GM12878 (cell line): Measurements from ENCODE around the gene C12orf43.

Source experiments
- BHLHE40 ChIP-seq, 2 experiments: fragments of 450-650 bp in 1 of 2; IDR thresholded peaks; 2 replicates each; pipeline ENCODE4 v1.6.1; 2011 to 2017; ENCODE audit warnings: low read depth in 2 of 2, borderline replicate concordance in 1 of 2, improper control_type of control experiment in 1 of 2, low read length in 1 of 2, mild to moderate bottlenecking in 1 of 2
- CTCF ChIP-seq, 3 experiments: IDR thresholded peaks in 2 of 3; conservative IDR thresholded peaks in 1 of 3; 2 replicates each; pipeline ENCODE4 v1.5.1; 2011; ENCODE audit warnings: low read depth in 3 of 3, low read length in 3 of 3, mild to moderate bottlenecking in 3 of 3, control low read depth in 2 of 3, moderate library complexity in 2 of 3, inconsistent platforms in 1 of 3, mixed read lengths in 1 of 3; ENCODE audit not compliant: control insufficient read depth in 2 of 3, insufficient read depth in 1 of 3; ENCODE audit errors: extremely low read depth in 1 of 3
- HDAC6 ChIP-seq: fragments of 200-600 bp; sonication (generic); IDR thresholded peaks from one replicate; pipeline ENCODE4 v1.8.0; 2017; ENCODE audit warnings: antibody characterized with exemption; ENCODE audit not compliant: unreplicated experiment
- MEF2A ChIP-seq: IDR thresholded peaks from 2 replicates; pipeline ENCODE4 v1.6.1; 2011; ENCODE audit warnings: low read depth, mild to moderate bottlenecking, low read length, moderate library complexity; ENCODE audit not compliant: insufficient read depth
- POLR2AphosphoS5 ChIP-seq: IDR thresholded peaks from 2 replicates; pipeline ENCODE4 v1.6.1; 2011; ENCODE audit warnings: mild to moderate bottlenecking, low read length, inconsistent platforms
- SPI1 ChIP-seq: IDR thresholded peaks from 2 replicates; pipeline ENCODE4 v1.6.1; 2011; ENCODE audit warnings: low read depth, mild to moderate bottlenecking, low read length, moderate library complexity, borderline replicate concordance; ENCODE audit not compliant: insufficient read depth
- USF1 ChIP-seq: IDR thresholded peaks from 2 replicates; pipeline ENCODE4 v1.6.1; 2011; ENCODE audit warnings: borderline replicate concordance, low read depth, mild to moderate bottlenecking, moderate library complexity, mixed read lengths, low read length; ENCODE audit not compliant: insufficient read depth; ENCODE audit errors: extremely low read length
- USF2 ChIP-seq: IDR thresholded peaks from 2 replicates; pipeline ENCODE4 v1.6.1; 2011; ENCODE audit warnings: low read depth, low read length, improper control_type of control experiment, borderline replicate concordance

GRCh38 chr12:120977531-120978295 lies 38.6 kb downstream of the C12orf43 start:
- TF ChIP-seq USF2 (no peak), BHLHE40 (IDR thresholded peaks at IDR 0.05; ENCODE audit: borderline replicate concordance in 1 of 2, low read depth in 2 of 2, low read length in 1 of 2) (no peak), SPI1 (no peak), CTCF (IDR thresholded peaks at IDR 0.05 in 2 of 3, conservative IDR thresholded peaks at IDR 0.05 in 1 of 3; ENCODE audit: control insufficient read depth in 2 of 3, extremely low read depth in 1 of 3, insufficient read depth in 1 of 3, low read depth in 3 of 3, low read length in 3 of 3) (no peak), USF1 (no peak), POLR2AphosphoS5 (no peak), MEF2A (no peak), HDAC6 (no peak)
